Liver (tissue), 9 donors: Measurements from ENCODE around the gene ZNF512. TPM values are rescaled to one million over a fixed set of nuclear protein-coding genes. Genes with fewer than 3 reads are reported as not detected.
A peak's percentile ranks its signal among the peaks of the same experiment; 100 is the strongest.

ENCODE experiments used
- DNase-seq: peaks from one replicate; pipeline ENCODE4 v3.0.0-alpha.2; 2017; ENCODE audit warnings: low spot score
- H3K27ac ChIP-seq, 2 donors: one replicate each; pipeline ENCODE4 v1.7.0; 2013; ENCODE audit warnings: inconsistent platforms in 2 of 2, low read length in 2 of 2, control low read depth in 1 of 2, low read depth in 1 of 2, mild to moderate bottlenecking in 1 of 2
- H3K27me3 ChIP-seq, 4 donors: one replicate each; pipeline versions ENCODE4 v1.6.1 to v1.7.0; 2013; ENCODE audit warnings: low read length in 3 of 4, inconsistent platforms in 1 of 4, mild to moderate bottlenecking in 1 of 4, moderate library complexity in 1 of 4; ENCODE audit not compliant: control insufficient read depth in 4 of 4, insufficient read depth in 4 of 4
- H3K36me3 ChIP-seq, 4 donors: one replicate each; pipeline versions ENCODE4 v1.6.1 to v1.7.0; 2013; ENCODE audit warnings: low read length in 3 of 4, mild to moderate bottlenecking in 3 of 4, low read depth in 1 of 4, moderate library complexity in 1 of 4; ENCODE audit not compliant: control insufficient read depth in 4 of 4, insufficient read depth in 3 of 4
- H3K4me1 ChIP-seq, 4 donors: one replicate each; pipeline versions ENCODE4 v1.6.1 to v1.7.0; 2013; ENCODE audit warnings: low read length in 3 of 4, mild to moderate bottlenecking in 3 of 4, moderate library complexity in 1 of 4; ENCODE audit not compliant: control insufficient read depth in 4 of 4, insufficient read depth in 4 of 4
- H3K4me3 ChIP-seq, 3 donors: one replicate each; pipeline versions ENCODE4 v1.6.1 to v1.7.0; 2013; ENCODE audit warnings: low read length in 3 of 3, control low read depth in 1 of 3, low read depth in 1 of 3, mild to moderate bottlenecking in 1 of 3
- H3K9ac ChIP-seq, 2 donors: one replicate each; pipeline ENCODE4 v1.7.0; 2013; ENCODE audit warnings: low read length in 2 of 2, mild to moderate bottlenecking in 2 of 2, moderate library complexity in 2 of 2, control low read depth in 1 of 2, low read depth in 1 of 2
- H3K9me3 ChIP-seq, 4 donors: one replicate each; pipeline versions ENCODE4 v1.6.1 to v1.7.0; 2013; ENCODE audit warnings: low read length in 3 of 4; ENCODE audit not compliant: control insufficient read depth in 4 of 4
- ATF3 ChIP-seq: IDR thresholded peaks from 2 replicates; pipeline ENCODE4 v1.6.1; 2016; ENCODE audit warnings: antibody characterized with exemption
- EGR1 ChIP-seq, 2 donors: IDR thresholded peaks; 2 replicates each; pipeline ENCODE4 v1.6.1; 2016 to 2018; ENCODE audit warnings: antibody characterized with exemption in 2 of 2, low read depth in 2 of 2
- FOXA1 ChIP-seq: IDR thresholded peaks from 2 replicates; pipeline ENCODE4 v1.6.1; 2016; ENCODE audit warnings: antibody characterized with exemption
- FOXA2 ChIP-seq: IDR thresholded peaks from 2 replicates; pipeline ENCODE4 v1.6.1; 2016; ENCODE audit warnings: antibody characterized with exemption
- GABPA ChIP-seq, 2 donors: IDR thresholded peaks in 1 of 2; conservative IDR thresholded peaks in 1 of 2; 2 replicates each; pipeline ENCODE4 v1.6.1; 2016; ENCODE audit warnings: antibody characterized with exemption in 2 of 2, mild to moderate bottlenecking in 1 of 2, moderate library complexity in 1 of 2
- HNF4G ChIP-seq: IDR thresholded peaks from 2 replicates; pipeline ENCODE4 v1.6.1; 2016; ENCODE audit warnings: antibody characterized with exemption
- JUND ChIP-seq, 2 donors: IDR thresholded peaks; 2 replicates each; pipeline ENCODE4 v1.6.1; 2016; ENCODE audit warnings: antibody characterized with exemption in 2 of 2
- NR2F2 ChIP-seq: IDR thresholded peaks from 2 replicates; pipeline ENCODE4 v1.6.1; 2016; ENCODE audit warnings: antibody characterized with exemption
- RAD21 ChIP-seq, 2 donors: IDR thresholded peaks; 2 replicates each; pipeline ENCODE4 v1.6.1; 2016; ENCODE audit warnings: antibody characterized with exemption in 2 of 2, mild to moderate bottlenecking in 2 of 2
- RXRA ChIP-seq, 2 donors: IDR thresholded peaks; 2 replicates each; pipeline ENCODE4 v1.6.1; 2017 to 2018; ENCODE audit warnings: antibody characterized with exemption in 2 of 2, mild to moderate bottlenecking in 1 of 2
- SP1 ChIP-seq: IDR thresholded peaks from 2 replicates; pipeline ENCODE4 v1.6.1; 2018; ENCODE audit warnings: antibody characterized with exemption, mild to moderate bottlenecking
- TAF1 ChIP-seq: conservative IDR thresholded peaks from 2 replicates; pipeline ENCODE4 v1.6.1; 2016; ENCODE audit warnings: antibody characterized with exemption, mild to moderate bottlenecking
- YY1 ChIP-seq: IDR thresholded peaks from 2 replicates; pipeline ENCODE4 v1.6.1; 2016; ENCODE audit warnings: antibody characterized with exemption, mild to moderate bottlenecking
- WGBS: extraction: QIAGEN DNeasy Blood & Tissue Kit; methylation state at CpG from one replicate; pipeline ENCODE4 v1.1.7; 2013; 5-methylcytosine and 5-hydroxymethylcytosine counted together
- polyA plus RNA-seq, 2 donors: library from polyadenylated mRNA; stranded (reverse) in 1 of 2; unstranded in 1 of 2; fragments of 200-250 nt in 1 of 2; fragments of >200 nt in 1 of 2; fragmentation: Nextera tagmentation in 1 of 2; extraction: Ambion mirVana in 1 of 2; gene quantifications; one replicate each; pipeline versions ENCODE4 v1.2.1 to v1.2.3, GENCODE V29; 2013 to 2015
- total RNA-seq, 2 donors: library from RNA; depleted of rRNA; stranded (reverse); fragments of >200 nt; gene quantifications; one replicate each; pipeline ENCODE4 v1.2.3, GENCODE V29; 2014
- TF ChIP-seq, protein P1 (sequence below): IDR thresholded peaks from 2 replicates; pipeline ENCODE4 v1.6.1; 2016; ENCODE audit warnings: antibody characterized with exemption
- TF ChIP-seq, protein P2 (sequence below): IDR thresholded peaks from 2 replicates; pipeline ENCODE4 v1.6.1; 2016; ENCODE audit warnings: antibody characterized with exemption
- TF ChIP-seq, protein P3 (sequence below): fragments of 150-350 bp; IDR thresholded peaks from 2 replicates; pipeline ENCODE4 v1.5.1; 2017; ENCODE audit warnings: improper control_type of control experiment, low read depth, low read length; ENCODE audit not compliant: missing input control
- TF ChIP-seq, protein P4 (sequence below): IDR thresholded peaks from 2 replicates; pipeline ENCODE4 v1.6.1; 2016; ENCODE audit warnings: antibody characterized with exemption, mild to moderate bottlenecking
- donor health status: healthy.
- donor health status: healthy.
- donor health status: healthy.
- donor health status: healthy.
- donor health status: healthy.

The ZNF512 gene
- total and polyA plus RNA-seq, 4 donors = 3.3 to 13.0 (median 7.1) TPM

- Histone ChIP-seq H3K36me3 (no peaks in the 10 kb centered on the region), H3K4me3 (peak overlapping the region; percentile 66 to 92 (median 67)), H3K27me3 (no peaks in the 10 kb centered on the region), H3K9me3 (peaks cover 6 to 27% (median 21%) of the 10 kb centered on the region in 4 donors), H3K4me1 (peaks cover 5 to 20% (median 9%) of the 10 kb centered on the region in 4 donors), H3K9ac (peak overlapping the region in 1 of 2 donors; percentile 25), H3K27ac (peak overlapping the region; percentile 14 to 35)
- no peak for TF ChIP-seq NR2F2
- TF ChIP-seq, protein P1, sequence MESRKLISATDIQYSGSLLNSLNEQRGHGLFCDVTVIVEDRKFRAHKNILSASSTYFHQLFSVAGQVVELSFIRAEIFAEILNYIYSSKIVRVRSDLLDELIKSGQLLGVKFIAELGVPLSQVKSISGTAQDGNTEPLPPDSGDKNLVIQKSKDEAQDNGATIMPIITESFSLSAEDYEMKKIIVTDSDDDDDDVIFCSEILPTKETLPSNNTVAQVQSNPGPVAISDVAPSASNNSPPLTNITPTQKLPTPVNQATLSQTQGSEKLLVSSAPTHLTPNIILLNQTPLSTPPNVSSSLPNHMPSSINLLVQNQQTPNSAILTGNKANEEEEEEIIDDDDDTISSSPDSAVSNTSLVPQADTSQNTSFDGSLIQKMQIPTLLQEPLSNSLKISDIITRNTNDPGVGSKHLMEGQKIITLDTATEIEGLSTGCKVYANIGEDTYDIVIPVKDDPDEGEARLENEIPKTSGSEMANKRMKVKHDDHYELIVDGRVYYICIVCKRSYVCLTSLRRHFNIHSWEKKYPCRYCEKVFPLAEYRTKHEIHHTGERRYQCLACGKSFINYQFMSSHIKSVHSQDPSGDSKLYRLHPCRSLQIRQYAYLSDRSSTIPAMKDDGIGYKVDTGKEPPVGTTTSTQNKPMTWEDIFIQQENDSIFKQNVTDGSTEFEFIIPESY = no peak
- no peak for TF ChIP-seq EGR1 (IDR thresholded peaks at IDR 0.05; ENCODE audit: low read depth in 2 of 2)
- TF ChIP-seq, protein P2, sequence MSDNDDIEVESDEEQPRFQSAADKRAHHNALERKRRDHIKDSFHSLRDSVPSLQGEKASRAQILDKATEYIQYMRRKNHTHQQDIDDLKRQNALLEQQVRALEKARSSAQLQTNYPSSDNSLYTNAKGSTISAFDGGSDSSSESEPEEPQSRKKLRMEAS = no peak
- TF ChIP-seq GABPA (IDR thresholded peaks at IDR 0.05 in 1 of 2, conservative IDR thresholded peaks at IDR 0.05 in 1 of 2) = no peak
- TF ChIP-seq, protein P3, sequence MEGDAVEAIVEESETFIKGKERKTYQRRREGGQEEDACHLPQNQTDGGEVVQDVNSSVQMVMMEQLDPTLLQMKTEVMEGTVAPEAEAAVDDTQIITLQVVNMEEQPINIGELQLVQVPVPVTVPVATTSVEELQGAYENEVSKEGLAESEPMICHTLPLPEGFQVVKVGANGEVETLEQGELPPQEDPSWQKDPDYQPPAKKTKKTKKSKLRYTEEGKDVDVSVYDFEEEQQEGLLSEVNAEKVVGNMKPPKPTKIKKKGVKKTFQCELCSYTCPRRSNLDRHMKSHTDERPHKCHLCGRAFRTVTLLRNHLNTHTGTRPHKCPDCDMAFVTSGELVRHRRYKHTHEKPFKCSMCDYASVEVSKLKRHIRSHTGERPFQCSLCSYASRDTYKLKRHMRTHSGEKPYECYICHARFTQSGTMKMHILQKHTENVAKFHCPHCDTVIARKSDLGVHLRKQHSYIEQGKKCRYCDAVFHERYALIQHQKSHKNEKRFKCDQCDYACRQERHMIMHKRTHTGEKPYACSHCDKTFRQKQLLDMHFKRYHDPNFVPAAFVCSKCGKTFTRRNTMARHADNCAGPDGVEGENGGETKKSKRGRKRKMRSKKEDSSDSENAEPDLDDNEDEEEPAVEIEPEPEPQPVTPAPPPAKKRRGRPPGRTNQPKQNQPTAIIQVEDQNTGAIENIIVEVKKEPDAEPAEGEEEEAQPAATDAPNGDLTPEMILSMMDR = no peak
- TF ChIP-seq HNF4G = no peak
- 92% methylated on average over 16 of the region's 16 CpGs for WGBS
- no peak for DNase-seq
These were observed 630 bp upstream of the ZNF512 start for GRCh38 chr2:27582129-27582694.

DNA sequence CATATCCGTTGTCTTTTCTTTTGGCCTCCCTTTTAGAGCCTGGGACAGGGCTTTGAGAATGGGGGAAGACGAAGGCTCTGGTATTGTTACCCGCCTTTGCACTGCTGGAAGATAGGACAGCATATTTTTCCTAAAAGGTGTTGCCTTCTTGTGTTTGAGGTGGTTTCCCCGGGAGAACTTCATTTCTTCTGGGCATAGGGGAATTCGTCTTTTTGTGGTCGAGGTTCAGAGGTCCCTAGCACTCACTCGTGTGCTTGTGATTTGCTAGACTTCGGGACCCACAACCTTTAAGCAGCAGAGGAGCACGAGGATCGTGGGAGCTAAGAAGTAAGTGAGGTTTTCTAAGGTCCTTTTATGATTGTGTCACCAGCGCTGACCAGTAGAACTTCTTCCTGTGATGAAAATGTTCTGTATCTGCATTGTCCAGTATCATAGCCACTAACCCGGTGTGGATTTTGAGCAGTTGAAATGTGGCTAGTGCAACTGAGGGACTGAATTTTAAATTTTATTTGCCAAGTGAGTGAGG, 611 bp downstream of the ZNF512 start:
- H3K9me3 ChIP-seq = peaks cover 6 to 15% (median 13%) of the 10 kb centered on the region in 4 donors
- 8% methylated on average over 12 of the region's 12 CpGs for WGBS

GRCh38 chr2:27584597-27584996, 1.8 kb downstream of the ZNF512 start:
- WGBS = 97% methylated on average over 3 of the region's 3 CpGs
- Histone ChIP-seq H3K27me3 (no peaks in the 10 kb centered on the region), H3K4me1 (peaks cover 5 to 20% (median 9%) of the 10 kb centered on the region in 4 donors), H3K4me3 (no peak overlapping the region), H3K36me3 (no peaks in the 10 kb centered on the region), H3K9me3 (peaks cover 3 to 10% (median 6%) of the 10 kb centered on the region in 4 donors), H3K27ac (no peak overlapping the region), H3K9ac (no peak overlapping the region)
- DNase-seq = no peak
- TF ChIP-seq RXRA (IDR thresholded peaks at IDR 0.05) (no peak), TAF1 (no peak), ATF3 (no peak), JUND (IDR thresholded peaks at IDR 0.05) (no peak), NR2F2 (no peak), YY1 (no peak), FOXA2 (no peak), EGR1 (IDR thresholded peaks at IDR 0.05; ENCODE audit: low read depth in 2 of 2) (no peak), GABPA (IDR thresholded peaks at IDR 0.05 in 1 of 2, conservative IDR thresholded peaks at IDR 0.05 in 1 of 2) (no peak), HNF4G (no peak), FOXA1 (no peak), SP1 (no peak), RAD21 (IDR thresholded peaks at IDR 0.05) (no peak)
- TF ChIP-seq, protein P4, sequence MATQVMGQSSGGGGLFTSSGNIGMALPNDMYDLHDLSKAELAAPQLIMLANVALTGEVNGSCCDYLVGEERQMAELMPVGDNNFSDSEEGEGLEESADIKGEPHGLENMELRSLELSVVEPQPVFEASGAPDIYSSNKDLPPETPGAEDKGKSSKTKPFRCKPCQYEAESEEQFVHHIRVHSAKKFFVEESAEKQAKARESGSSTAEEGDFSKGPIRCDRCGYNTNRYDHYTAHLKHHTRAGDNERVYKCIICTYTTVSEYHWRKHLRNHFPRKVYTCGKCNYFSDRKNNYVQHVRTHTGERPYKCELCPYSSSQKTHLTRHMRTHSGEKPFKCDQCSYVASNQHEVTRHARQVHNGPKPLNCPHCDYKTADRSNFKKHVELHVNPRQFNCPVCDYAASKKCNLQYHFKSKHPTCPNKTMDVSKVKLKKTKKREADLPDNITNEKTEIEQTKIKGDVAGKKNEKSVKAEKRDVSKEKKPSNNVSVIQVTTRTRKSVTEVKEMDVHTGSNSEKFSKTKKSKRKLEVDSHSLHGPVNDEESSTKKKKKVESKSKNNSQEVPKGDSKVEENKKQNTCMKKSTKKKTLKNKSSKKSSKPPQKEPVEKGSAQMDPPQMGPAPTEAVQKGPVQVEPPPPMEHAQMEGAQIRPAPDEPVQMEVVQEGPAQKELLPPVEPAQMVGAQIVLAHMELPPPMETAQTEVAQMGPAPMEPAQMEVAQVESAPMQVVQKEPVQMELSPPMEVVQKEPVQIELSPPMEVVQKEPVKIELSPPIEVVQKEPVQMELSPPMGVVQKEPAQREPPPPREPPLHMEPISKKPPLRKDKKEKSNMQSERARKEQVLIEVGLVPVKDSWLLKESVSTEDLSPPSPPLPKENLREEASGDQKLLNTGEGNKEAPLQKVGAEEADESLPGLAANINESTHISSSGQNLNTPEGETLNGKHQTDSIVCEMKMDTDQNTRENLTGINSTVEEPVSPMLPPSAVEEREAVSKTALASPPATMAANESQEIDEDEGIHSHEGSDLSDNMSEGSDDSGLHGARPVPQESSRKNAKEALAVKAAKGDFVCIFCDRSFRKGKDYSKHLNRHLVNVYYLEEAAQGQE = no peak
- TF ChIP-seq, protein P2 = no peak

More for the DNA sequence above, 611 bp downstream of the ZNF512 start:
- Histone ChIP-seq H3K4me3 (peak overlapping the region; percentile 66 to 92 (median 67)), H3K27ac (peak overlapping the region; percentile 14 to 22), H3K4me1 (peaks cover 5 to 20% (median 9%) of the 10 kb centered on the region in 4 donors), H3K36me3 (no peaks in the 10 kb centered on the region), H3K9ac (peak overlapping the region; percentile 27 to 66), H3K27me3 (no peaks in the 10 kb centered on the region)
- no peak for TF ChIP-seq TAF1
- TF ChIP-seq, protein P2 = peak; percentile 7
- no peak for DNase-seq
